Putamen (tissue), 1 donor: ENCODE measurements around the gene CNTN6.
A peak's percentile ranks its signal among the peaks of the same experiment; 100 is the strongest.

Experiments
- DNase-seq: peaks from one replicate; pipeline ENCODE4 v3.0.0-alpha.2; 2016; ENCODE audit warnings: low spot score

Gene CNTN6

GRCh38 chr3:1179146-1179545 is 86.3 kb downstream of the CNTN6 start:
- peak; percentile 7 for DNase-seq

- no peak for DNase-seq
These were observed 90.7 kb downstream of the CNTN6 start for GRCh38 chr3:1183320-1184048.

DNA sequence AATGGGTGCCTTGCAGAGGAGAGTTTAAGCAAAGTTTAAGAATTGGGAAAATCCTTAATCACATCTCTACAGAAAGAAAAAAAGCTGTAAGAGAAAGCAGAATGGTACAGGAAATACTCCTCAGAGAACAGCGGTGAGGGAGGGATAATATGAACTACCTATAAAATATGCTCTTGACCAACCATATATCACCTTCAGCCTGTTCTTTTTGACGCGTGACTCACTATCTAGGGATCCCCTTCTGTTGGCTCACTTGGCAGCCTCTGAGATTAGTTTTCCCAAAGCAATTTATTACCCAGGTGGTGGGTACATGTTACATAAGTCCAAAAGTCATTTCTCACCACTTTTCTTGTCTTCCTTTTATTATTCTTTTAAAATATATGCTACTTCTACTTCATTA is 97.7 kb downstream of the CNTN6 start:
- DNase-seq, result no peak

DNA sequence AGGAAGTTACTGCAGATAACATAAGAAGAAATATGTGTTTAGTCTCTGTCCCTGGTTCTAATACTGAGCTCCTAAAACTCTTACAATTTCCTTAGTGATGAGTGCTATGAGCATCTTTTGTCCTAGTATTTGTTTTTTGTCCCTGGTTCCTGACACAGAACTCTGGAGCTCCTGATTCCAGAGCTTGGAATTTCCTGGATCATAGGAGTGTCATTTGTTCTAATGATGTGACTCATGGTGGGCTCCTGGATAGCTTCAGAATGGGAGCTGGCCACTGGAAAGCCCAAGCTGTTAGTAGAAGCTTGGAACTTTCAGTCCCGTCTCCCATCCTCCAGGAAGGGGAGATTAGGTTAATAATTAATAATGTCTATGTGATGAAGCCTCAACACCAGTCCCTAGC is 98.2 kb downstream of the CNTN6 start:
- DNase-seq, result no peak

GRCh38 chr3:1195947-1196346 is 103.1 kb downstream of the CNTN6 start:
- no peak for DNase-seq

GRCh38 chr3:1197051-1197450 is 104.2 kb downstream of the CNTN6 start:
- DNase-seq, result no peak

GRCh38 chr3:1200371-1200770 is 107.5 kb downstream of the CNTN6 start:
- DNase-seq, result no peak

GRCh38 chr3:1207904-1208303 is 115.1 kb downstream of the CNTN6 start:
- DNase-seq, result no peak

DNA sequence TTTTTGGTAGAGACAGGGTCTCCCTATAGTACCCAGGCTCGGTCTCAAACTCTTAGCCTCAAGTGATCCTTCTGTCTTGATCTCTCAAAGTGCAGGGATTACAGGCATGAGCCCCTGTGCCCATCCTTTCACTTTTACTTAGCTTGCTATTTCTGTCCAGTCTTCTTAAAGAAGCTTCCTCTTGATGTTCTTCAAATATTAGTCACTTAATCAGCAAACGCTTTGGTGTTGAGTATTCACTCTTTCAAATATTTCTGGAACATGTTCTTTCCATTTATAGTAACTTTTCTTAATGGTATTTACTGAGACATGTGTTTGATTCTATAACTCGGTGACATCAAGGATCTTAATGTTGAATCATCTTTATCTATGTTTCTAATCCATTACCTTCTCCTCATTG is 122.1 kb downstream of the CNTN6 start:
- no peak for DNase-seq

- DNase-seq, result no peak
These were observed 124.0 kb downstream of the CNTN6 start for GRCh38 chr3:1216856-1217255.

DNA sequence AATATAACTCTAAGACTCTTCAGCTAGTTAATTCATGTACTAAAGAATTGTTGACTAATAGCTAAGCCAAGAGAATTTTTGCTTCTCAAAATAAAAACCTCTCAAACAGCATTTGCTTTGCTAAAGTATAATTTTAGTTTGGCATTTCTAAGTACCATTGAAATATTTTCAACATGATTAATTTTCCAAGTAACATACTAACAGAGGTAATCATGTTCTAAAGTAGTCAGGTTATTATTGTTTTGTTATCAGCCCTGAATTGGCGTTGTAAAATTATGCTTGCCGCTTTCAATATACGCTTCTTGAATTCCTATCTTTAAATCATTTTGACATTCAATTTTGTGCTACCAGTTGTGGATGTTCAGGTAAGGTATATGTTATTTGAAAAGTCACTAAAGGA is 134.3 kb downstream of the CNTN6 start:
- no peak for DNase-seq

DNA sequence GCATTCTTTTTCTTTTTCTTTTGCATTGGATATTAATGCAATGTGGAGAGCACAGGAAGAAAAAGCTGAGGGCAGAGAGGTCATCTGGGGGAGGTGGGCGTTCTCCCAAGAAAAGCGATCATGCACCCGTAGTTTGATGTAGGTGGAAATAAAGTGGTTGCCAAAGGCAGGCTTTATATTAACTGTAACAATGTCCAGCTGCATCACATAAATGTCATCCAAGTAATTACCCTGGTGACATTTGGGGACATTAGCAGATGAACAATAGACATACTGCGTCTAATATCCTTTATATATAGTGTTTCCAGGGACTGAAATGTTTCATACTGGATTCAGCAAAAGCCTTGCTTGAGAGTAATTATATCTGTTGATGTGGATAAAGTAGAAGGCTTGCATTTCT is 135.5 kb downstream of the CNTN6 start:
- no peak for DNase-seq

DNA sequence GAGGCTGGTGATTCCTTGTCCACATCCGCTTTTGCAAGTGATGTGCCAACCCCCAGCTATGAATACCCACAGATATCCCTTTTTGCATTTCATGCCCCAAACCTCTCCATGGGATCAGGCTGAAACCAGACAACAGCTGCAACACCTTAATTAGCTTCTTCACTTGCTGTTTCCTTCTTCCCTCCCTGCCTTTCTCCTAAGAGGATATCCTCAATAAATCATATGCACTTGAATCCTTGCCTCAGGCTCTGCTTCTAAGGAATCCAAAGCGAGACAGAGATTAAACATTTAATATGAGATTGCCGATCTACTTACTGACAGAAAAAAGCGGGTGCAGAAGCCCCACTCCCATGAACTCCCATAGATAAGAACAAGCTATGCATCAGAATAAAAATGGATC is 138.1 kb downstream of the CNTN6 start:
- DNase-seq, result no peak

DNA sequence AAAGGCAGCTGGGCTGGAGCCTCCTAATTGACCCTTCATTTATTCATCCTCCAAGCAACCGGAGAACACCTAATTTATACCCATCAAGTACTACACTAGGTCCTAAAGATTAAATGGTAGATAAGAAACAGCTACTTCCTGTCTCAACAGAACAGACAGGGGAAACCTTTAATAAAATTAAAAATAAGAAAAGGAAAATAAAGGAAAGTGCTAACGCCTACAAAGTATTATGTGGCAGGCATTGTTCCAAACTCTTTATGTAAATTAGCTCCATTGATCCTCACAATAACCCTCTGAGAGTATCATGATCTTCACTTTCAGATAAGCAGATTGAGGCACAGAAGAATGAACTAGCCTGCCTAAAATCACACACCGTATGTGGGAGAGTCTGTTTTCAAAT is 139.5 kb downstream of the CNTN6 start:
- no peak for DNase-seq

DNA sequence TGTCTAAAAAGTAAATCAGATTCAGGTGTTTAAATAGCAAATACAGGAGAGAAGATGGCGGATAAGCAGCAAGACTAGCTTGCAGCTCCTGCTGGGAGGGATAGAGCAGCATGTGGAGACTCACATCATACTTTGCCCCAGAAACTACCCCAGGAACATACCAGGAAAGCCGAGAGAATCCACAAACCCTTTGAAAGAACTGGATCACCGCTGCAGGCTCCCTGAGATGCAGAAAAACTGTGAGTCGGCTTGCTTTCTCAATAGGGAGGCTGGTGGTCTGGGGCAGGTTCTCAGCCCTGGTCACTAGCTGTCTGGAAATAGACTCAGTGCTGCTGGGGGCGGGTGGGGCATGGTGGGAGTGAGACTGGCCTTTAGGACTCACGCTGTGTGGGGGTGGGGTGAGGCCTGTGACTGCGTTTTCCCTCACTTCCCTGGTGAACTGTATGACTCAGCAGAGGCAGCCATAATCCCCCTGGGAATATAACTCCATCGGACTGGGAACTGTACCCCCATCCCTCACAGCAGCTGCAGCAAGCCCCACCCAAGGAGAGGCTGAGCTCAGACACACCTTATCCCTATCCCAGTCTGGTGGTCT is 142.8 kb downstream of the CNTN6 start:
- no peak for DNase-seq

- DNase-seq, result no peak
These were observed 158.6 kb downstream of the CNTN6 start for GRCh38 chr3:1251282-1252060.

GRCh38 chr3:1252061-1252430 is 159.2 kb downstream of the CNTN6 start:
- peak; percentile 12 for DNase-seq

DNA sequence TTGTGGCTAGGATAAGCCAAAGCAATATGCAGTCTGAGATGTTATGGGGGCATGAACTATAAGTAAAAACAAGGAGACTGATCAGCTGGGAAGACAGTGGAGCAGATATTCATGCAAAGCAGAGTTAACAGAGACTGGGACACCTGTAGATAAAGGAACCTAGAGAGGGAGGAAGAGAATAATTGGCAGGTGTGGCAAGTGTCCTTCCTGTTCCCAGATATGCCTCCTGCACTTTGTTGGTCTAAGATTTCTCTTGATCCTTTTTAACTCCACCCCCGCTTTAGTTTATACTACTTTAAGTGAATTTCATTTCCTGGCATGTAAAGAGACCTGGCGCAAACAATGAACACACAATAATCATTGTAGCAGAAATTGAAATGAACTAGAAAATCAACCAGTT is 169.4 kb downstream of the CNTN6 start:
- no peak for DNase-seq

DNA sequence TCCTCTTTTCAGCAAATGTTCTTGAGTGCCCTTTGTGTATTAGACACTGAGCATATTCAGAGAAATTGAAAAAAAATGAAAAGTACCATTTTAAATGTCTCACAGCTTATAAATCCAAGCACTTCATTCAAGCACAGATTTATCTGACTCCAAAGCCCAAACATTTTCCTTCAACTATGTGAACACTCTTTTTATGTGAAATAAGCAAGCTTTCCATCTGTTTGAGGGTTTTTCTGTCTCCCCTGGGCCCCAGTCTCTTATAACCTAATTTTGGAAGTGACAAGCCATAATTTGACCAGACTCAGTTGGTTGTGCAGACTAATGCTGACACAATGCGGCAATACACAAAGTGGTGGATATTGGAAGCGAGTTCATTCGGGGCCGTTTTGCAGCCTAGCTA is 170.3 kb downstream of the CNTN6 start:
- no peak for DNase-seq

GRCh38 chr3:1269808-1270207 is 177.0 kb downstream of the CNTN6 start:
- DNase-seq, result no peak

- DNase-seq, result no peak
These were observed 179.9 kb downstream of the CNTN6 start for GRCh38 chr3:1272546-1273265.

GRCh38 chr3:1275495-1275894 is 182.7 kb downstream of the CNTN6 start:
- DNase-seq, result peak; percentile 33

GRCh38 chr3:1287815-1288214 is 195.0 kb downstream of the CNTN6 start:
- no peak for DNase-seq
